Activated CD4-positive, alpha-beta memory T cell treated with anti-CD3 and anti-CD28 coated beads for 36 hours (primary cell): Measurements from ENCODE around the gene CLCN4. TPM values are rescaled to one million over a fixed set of nuclear protein-coding genes. Genes with fewer than 3 reads are reported as not detected.

ENCODE experiments used
- CTCF ChIA-PET: fragments of 350-600 bp; sonication (Branson Sonifier 250); formaldehyde crosslinking; loops from one replicate; lab custom pipeline; 2021; ENCODE audit warnings: antibody characterized with exemption, inconsistent platforms; lab: Charles Lee
- POLR2A ChIA-PET: fragments of 350-600 bp; sonication (Branson Sonifier 250); formaldehyde crosslinking; loops from one replicate; lab custom pipeline; 2021; ENCODE audit warnings: antibody characterized with exemption; lab: Charles Lee
- DNase-seq: peaks from one replicate; pipeline ENCODE4 v3.0.0-alpha.2; 2020
- H3K27ac Mint-ChIP-seq: one replicate; pipeline ENCODE4 v1.8.0; 2021; ENCODE audit warnings: mixed read lengths
- H3K27me3 Mint-ChIP-seq: one replicate; pipeline ENCODE4 v1.8.0; 2021; ENCODE audit warnings: mixed read lengths
- H3K36me3 Mint-ChIP-seq: one replicate; pipeline ENCODE4 v1.8.0; 2021; ENCODE audit warnings: mixed read lengths
- H3K4me1 Mint-ChIP-seq: one replicate; pipeline ENCODE4 v1.8.0; 2021; ENCODE audit warnings: low read depth, mixed read lengths
- H3K4me3 Mint-ChIP-seq: one replicate; pipeline ENCODE4 v1.8.0; 2021; ENCODE audit warnings: mild to moderate bottlenecking, mixed read lengths
- H3K9me3 Mint-ChIP-seq: one replicate; pipeline ENCODE4 v1.8.0; 2021; ENCODE audit warnings: mixed read lengths
- intact Hi-C: fragments of 100-400 bp; cut with micrococcal nuclease; formaldehyde crosslinking; loops from one replicate; pipeline ENCODE4 v1.15.1; 2023
- total RNA-seq, 2 experiments: library from RNA; stranded (reverse); gene quantifications; one replicate each; pipeline ENCODE4 v1.2.3, GENCODE V29; 2021

CLCN4 gene
- total RNA-seq, 2 experiments from 2014 or later, result not detected

DNA sequence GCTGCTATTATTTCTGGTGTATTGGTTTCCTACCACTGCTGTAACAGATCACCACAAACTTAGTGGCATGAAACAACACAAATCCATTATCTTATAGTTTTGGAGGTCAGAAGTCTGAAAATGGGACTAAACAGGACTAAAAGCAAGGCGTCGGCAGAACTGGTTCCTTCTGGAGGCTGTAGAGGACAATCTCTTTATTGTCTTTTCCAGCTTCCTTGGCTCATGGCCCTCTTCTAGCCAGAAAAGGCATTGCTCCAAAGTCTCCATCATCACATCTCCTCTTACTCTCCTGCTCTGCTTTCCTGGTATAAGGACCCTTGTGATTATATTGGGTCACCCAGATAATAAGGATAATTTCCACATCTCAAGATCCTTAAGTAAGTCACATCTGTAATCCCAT is 121.9 kb downstream of the CLCN4 start:
- ChIA-PET CTCF (no interaction called here), POLR2A (no interaction called here)
- no peak for DNase-seq
- no peak overlapping the region for H3K4me3 Mint-ChIP-seq
- no peaks in the 10 kb centered on the region for H3K27me3 Mint-ChIP-seq
- intact Hi-C loops, result no loop called here
- H3K9me3 Mint-ChIP-seq, result no peaks in the 10 kb centered on the region
- no peaks in the 10 kb centered on the region for H3K36me3 Mint-ChIP-seq
- H3K27ac Mint-ChIP-seq, result no peak overlapping the region
- H3K4me1 Mint-ChIP-seq, result no peaks in the 10 kb centered on the region

DNA sequence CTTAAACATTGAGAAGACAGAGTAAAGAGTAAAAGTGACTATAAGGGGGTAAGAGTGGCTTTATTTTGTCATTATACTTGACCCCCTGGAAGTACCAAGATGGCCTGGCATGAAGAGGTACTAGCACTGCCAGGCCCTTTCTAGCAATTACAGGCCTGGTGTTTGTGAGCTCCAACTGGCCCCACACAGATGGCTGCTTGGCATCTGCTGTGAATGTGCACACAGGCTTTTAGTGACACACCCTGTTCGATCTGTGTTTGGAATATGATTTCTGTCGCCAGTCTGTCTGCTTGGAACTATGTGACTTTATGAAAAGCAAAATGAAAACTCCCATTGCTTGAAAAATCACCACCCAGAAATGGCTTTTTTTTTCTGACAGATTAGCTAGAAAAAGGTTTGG is 123.3 kb downstream of the CLCN4 start:
- CTCF ChIA-PET, result no interaction called here
- intact Hi-C loops, result no loop called here
- no peak for DNase-seq
- Mint-ChIP-seq H3K27ac (no peak overlapping the region), H3K27me3 (no peaks in the 10 kb centered on the region), H3K4me3 (no peak overlapping the region), H3K9me3 (no peaks in the 10 kb centered on the region), H3K36me3 (no peaks in the 10 kb centered on the region), H3K4me1 (no peaks in the 10 kb centered on the region)
- POLR2A ChIA-PET, result no interaction called here

DNA sequence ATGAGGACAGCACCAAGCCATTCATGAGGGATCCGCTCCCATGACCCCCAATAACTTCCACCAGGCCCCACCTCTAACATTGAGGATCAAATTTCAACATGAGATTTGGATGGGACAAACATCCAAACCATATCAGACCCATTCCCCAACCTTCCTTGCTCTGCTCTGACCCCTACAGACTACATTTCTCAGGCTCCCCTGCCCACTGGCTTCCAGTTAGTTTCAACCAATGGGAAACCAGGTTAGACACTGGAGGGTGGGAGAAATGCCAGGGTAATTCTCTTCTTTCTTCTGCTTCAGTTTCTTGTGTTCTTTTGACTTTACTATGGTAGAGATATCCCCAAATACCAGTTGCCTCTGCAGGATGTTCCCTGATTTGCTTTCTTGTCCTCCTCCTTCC is 125.7 kb downstream of the CLCN4 start:
- Mint-ChIP-seq H3K4me1 (no peaks in the 10 kb centered on the region), H3K27me3 (no peaks in the 10 kb centered on the region), H3K27ac (no peak overlapping the region), H3K4me3 (no peak overlapping the region), H3K36me3 (no peaks in the 10 kb centered on the region), H3K9me3 (no peaks in the 10 kb centered on the region)
- intact Hi-C loops, result no loop called here
- no peak for DNase-seq
- POLR2A ChIA-PET, result no interaction called here
- CTCF ChIA-PET, result no interaction called here

DNA sequence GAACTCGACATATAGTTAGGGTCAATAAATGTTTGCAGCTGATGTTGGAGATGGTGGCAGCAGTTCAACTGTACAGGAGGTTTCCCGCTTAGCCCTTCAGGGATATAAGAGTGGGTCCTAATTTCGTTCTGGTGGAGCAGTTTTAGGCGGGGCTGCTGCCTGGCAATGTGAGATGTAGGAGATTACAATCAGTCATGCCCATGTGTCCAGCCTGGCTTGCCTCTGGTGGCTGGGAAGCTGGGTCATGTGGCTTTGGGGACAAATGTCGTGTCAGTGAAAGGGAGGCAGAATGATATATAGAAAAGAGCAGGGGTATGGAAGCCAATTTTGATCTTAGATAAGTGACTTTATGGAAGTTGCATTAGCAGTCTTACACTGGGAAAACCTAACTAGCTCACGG is 129.4 kb downstream of the CLCN4 start:
- Mint-ChIP-seq H3K4me1 (no peaks in the 10 kb centered on the region), H3K4me3 (no peak overlapping the region), H3K27ac (no peak overlapping the region), H3K9me3 (no peaks in the 10 kb centered on the region), H3K36me3 (no peaks in the 10 kb centered on the region), H3K27me3 (no peaks in the 10 kb centered on the region)
- intact Hi-C loops, result no loop called here
- ChIA-PET POLR2A (no interaction called here), CTCF (no interaction called here)
- no peak for DNase-seq

Other genes with a start within 250 kb of the CLCN4 start
- gene CLDN34, start 189.6 kb upstream of the CLCN4 start, total RNA-seq, result not detected